ENCODE measurements around the gene SIDT2.
A peak's percentile ranks its signal among the peaks of the same experiment; 100 is the strongest.
"Not testable (repeated sequence)": the region's sequence is repeated elsewhere in the genome, so short reads cannot be mapped to it uniquely, and the experiment has no call there.

The SIDT2 gene

DNA sequence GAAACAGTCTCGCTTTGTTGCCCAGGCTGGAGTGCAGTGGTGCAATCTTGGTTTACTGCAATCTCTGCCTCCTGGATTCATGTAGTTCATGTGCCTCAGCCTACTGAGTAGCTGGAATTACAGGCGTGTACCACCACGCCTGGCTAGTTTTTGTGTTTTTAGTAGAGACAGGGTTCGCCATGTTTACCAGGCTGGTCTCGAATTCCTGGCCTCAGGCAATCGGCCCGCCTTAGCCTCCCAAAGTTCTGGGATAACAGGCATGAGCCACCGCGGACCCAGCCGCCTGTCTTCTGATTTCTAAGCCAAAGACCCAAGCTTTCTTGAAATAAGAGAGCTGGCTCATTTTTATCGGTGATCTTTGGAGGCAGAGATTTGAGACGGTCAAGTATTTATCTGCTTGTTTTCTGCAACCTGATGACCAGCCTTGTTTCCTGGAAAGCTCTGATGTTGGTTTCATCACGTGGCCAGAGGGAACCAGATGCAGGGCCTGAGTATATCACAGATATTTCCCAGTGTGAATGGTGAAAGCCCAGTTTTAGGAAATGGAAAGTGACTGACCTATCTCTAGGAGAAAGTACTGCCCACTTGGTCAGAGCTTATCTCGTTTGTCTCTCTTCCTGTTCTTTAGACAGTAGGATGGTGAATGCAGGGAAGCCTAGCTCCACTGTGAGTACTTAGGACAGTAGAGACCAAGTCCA lies 5.7 kb upstream of the SIDT2 start:
- DNase-seq (ENCODE audit: low read depth): no peak

DNA sequence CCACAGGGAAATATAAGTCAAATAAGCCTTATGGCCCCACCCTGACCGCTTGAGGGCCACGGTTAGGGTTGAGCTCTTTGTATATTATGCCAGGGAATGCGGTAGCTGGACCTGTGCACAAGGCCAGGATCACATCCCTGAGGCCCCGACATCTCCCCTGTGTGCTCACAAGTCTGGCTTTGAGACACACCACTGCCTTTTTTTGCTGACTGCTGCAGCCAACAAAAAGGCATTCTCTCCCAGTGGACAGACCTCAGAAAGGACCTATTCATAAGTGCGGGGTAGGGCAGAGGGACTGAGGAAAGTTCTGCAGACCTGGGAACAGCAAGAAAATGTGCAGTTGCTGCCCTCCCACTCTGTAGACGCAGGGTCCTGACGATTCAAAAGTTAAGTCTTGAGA lies 3.4 kb upstream of the SIDT2 start:
- DNase-seq (ENCODE audit: low read depth): no peak

DNA sequence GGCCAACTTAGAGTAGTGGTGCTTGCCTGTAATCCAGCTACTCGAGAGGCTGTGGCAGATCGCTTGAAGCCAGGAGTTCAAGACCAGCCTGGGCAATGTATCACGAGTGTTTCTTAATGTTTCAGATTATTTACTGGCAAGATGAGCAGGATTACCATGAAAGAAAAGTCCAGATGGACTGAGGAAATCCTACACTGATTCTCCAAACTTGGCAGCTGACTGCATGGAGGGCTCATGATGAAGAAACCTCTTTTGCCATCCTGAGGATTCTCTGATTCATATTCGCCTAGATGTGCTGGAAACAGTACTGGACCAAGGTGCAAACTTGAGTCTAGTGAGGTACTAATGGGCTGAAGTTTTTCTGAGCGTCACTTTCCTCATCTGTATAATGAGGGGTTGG lies 2.8 kb upstream of the SIDT2 start:
- DNase-seq (ENCODE audit: low read depth): no peak

DNA sequence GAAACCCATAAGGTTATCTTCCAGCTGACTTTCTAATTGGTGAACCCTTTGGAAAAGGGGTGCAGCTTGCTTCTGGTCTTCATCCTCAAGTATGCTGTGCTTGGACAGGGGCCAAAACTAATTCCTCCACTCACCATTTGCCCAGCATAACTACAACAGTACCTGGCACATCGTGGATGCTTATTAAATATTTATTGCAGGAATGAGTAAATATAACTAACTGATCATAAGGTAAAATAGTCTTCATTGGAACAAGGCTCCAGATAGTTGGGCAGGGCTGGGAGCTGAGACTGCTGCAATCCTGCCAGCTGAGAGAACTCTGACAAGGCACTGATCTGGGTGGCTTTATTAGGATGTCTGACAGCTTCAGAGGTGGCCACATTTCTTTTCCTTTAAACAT lies 2.4 kb upstream of the SIDT2 start:
- DNase-seq (ENCODE audit: low read depth): no peak

DNA sequence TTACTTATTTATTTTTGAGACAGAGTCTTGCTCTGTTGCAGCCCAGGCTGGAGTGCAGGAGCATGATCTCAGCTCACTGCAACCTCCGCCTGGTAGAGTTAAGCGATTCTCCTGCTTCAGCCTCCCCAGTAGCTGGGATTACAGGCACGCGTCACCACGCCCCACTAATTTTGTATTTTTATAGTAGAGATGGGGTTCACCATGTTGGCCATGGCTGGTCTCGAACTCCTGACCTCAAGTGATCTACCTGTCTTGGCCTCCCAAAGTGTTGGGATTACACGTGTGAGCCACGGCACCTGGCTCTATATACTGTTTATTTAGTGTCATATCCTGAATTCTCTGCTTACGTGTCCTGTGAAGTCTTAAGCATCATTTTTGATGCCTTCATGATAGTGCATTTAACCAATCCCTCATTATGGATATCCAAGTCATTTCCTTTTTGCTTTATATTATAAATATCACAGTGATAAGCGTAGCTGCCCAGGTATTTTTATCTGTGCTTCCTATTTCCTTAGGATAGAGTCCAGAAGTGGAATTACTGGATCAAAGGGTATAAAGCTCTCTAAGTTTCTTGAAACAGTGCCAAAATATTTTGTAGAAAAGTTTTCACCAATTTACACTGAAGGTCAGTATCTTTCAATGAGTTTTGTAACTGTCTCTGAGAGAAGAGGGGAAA lies 871 bp upstream of the SIDT2 start:
- no peak for DNase-seq (ENCODE audit: low read depth)

DNA sequence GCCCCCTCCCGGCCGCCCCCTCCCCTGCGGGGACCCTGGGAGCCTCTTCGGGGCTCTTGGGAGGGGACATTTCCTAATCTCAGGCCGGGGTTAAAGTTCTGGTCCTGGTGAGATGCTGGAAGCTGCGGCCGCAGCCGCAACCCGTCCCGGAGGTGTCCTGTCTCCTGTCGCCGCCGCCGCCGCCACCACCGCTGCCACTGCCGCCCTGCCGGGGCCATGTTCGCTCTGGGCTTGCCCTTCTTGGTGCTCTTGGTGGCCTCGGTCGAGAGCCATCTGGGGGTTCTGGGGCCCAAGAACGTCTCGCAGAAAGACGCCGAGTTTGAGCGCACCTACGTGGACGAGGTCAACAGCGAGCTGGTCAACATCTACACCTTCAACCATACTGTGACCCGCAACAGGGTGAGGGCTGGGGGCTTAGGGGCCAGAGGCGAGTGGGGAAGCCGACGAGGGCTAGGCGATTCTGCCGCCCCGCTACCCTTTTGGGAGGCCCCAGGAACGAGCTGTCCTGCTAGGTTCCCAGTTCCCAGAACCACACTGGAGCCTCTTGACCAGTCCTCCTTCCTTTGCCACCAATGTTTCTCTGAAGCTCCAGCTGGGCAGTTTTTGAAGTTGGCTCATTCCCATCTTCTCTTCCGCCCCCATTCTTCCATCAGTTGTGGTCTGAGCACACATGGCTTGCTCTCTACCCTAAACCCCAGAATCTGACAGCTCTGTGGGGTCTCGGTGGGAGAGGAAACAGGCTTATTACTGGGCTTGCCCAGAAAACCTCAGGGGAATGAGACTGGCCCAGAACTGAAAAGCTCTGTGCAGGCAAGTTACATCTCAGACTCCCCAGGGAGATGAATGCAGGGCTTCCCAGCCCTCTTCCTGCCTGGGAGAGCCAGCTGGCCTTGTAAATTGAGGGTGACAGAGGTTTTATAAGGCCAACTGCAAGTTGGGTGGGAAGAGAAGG lies 781 bp downstream of the SIDT2 start:
- peak; percentile 37 for DNase-seq (ENCODE audit: low read depth)

DNA sequence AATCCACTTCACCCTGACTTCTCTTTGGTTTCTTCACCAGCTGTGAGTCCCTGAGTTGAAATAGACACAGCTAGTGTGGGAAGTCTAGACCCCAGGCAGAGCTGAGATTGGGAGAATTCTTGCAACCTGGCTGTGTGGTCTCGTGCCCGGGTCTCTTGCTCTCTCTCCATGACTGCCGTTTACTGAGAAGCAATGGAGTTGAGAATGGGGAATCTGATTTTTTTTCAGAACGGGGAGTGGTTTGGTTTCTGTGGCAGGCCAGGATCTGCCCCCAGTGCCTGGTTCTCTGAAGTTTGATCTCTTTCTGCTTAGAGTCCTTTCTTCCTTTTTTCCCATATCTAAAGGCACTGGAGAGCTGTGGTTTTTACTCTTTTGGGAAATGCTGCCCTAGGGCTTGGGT lies 1.5 kb downstream of the SIDT2 start:
- DNase-seq (ENCODE audit: low read depth): no peak

DNA sequence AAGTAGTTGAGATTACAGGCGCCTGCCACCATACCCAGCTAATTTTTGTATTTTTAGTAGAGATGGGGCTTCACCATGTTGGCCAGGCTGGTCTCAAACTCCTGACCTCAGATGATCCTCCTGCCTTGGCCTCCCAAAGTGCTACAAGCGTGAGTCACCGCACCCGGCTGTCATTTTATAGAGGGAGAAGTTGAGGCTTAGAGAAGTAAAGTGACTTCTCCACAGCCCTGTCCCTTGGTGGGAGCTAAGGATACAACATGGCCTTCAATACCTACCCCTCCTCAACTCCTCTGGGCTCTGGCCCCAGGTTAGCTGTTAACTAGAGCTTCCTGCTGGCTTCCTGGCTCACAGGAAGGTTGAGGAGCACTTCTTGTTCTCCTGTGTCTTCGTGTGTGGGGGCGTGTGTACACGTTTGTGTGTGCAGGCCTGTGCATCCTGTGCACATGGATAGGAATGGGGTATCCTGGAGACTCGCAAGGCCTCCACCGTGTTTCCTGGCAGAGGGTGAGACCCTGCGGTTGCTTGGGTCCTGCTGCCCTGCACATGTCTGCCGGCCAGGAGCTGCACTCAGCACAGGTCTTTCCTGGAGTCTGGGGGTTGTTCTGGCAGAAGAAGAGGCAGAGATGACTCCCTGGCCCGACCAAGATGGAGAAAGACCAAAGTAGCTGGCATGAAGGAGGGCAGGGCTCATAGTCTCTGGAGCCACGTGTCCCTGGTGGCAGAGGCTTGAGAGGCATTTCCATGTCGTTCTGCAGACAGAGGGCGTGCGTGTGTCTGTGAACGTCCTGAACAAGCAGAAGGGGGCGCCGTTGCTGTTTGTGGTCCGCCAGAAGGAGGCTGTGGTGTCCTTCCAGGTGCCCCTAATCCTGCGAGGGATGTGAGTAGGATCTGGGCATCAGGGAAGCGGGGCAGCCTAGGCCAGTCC lies 2.4 kb downstream of the SIDT2 start:
- DNase-seq (ENCODE audit: low read depth): peak; percentile 60

DNA sequence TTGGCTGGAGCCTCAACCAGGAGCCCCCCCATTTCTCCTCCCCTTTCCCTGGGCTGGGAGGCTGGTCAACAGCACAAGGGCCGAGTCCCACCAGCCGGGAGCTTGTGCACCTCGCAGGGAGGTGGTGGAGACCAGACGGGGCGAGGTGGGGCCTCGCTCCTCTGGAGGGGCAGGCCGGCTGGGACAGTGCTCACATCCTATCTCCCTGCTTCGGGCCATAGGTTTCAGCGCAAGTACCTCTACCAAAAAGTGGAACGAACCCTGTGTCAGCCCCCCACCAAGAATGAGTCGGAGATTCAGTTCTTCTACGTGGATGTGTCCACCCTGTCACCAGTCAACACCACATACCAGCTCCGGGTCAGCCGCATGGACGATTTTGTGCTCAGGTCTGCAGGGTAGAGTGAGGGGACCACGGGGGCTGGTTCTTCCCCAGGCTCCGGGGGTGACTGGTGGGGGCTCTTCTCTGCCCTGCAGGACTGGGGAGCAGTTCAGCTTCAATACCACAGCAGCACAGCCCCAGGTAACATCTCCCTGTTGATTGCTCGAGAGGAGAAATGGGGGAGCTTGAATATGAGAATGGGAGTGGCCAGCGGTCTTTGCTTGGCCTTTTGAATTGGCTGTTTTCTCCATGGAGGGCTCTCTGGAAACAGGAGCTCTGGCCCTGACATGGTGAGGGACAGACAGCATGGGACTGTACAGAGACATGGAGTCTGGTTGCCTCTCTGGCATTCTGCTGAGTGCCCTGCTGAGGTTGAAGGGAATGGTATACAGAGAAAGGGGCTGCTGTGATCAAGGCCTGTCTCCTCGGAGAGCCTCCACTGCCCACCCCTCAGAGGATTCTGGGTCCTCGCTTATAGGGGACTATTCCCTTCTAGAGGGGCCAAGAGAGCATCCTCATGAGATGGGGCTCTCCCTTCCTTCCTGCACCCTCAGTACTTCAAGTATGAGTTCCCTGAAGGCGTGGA lies 3.3 kb downstream of the SIDT2 start:
- DNase-seq (ENCODE audit: low read depth): no peak

DNA sequence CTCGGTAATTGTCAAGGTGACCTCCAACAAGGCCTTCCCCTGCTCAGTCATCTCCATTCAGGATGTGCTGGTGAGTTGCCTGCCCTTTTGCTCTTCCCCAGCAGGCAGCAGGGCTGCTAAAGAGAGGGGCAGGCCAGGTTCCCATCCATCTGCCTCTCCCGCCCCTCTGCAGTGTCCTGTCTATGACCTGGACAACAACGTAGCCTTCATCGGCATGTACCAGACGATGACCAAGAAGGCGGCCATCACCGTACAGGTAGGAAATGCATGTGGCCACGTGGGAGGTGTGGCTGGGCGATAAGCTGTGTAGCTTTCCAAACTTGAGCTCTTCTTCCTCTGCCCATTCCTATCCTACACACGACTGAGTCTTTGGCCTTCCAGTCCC lies 4.0 kb downstream of the SIDT2 start:
- DNase-seq (ENCODE audit: low read depth): no peak

DNA sequence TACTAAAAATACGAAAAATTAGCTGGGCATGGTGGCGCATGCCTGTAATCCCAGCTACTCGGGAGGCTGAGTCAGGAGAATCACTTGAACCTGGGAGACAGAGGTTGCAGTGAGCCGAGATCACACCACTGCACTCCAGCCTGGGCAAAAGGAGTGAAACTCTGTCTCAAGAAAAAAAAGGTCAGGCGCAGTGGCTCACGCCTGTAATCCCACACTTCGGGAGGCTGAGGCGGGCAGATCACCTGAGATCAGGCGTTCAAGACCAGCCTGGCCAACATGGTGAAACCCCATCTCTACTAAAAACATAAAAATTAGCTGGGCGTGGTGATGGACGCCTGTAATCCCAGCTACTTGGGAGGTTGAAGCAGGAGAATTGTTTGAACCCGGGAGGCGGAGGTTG lies 4.6 kb downstream of the SIDT2 start:
- DNase-seq (ENCODE audit: low read depth): not testable (repeated sequence)

DNA sequence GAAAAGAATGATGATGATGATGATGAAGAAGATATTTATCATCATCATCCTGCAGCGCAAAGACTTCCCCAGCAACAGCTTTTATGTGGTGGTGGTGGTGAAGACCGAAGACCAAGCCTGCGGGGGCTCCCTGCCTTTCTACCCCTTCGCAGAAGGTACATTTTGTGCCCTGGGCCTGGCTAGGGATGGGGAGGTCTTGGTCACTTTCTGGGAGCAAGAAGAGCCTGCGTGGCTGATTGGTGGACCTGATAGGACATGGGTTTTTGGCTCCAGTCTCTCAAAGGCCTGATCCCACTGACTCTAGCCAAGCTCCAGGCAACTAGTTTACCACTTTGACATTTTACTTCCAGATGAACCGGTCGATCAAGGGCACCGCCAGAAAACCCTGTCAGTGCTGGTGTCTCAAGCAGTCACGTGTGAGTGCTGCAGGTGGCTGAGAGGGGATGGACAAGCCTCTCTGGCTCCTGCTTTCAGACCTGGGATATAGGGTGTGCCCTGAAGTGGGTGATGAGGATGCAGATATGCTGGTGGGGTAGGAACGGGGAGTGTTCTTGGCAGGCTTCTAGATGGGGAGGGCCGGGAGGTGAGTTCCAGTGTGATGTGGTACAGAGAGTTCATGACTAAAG lies 5.3 kb downstream of the SIDT2 start:
- no peak for DNase-seq (ENCODE audit: low read depth)

DNA sequence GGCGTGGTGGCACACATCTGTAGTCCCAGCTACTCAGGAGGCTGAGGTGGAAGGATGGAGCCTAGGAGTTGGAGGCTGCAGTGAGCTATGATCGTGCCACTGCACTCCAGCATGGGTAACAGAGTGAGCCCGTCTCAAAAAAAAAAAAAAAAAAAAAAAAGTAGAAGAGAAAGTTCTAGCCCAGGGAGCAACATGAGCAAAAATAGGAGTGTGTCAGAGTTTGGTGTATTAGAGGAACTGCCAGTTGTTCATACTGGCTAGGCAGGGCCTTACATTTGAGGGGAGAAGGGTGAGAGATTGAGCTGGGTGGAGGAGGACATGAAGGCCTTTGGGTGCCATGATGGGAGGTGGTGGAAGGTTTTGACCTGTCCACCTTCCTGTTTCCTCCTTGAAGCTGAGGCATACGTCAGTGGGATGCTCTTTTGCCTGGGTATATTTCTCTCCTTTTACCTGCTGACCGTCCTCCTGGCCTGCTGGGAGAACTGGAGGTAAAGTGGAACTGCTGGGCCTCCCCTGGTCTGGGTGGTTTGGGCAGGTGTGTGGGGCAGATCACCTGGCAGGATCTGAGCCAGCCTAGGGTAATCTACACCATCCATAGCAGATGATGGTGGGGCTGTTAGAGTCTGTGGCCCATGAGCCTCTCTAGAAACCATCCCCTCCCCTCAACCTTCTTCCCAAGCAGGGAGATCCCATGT lies 7.3 kb downstream of the SIDT2 start:
- DNase-seq (ENCODE audit: low read depth): no peak

DNA sequence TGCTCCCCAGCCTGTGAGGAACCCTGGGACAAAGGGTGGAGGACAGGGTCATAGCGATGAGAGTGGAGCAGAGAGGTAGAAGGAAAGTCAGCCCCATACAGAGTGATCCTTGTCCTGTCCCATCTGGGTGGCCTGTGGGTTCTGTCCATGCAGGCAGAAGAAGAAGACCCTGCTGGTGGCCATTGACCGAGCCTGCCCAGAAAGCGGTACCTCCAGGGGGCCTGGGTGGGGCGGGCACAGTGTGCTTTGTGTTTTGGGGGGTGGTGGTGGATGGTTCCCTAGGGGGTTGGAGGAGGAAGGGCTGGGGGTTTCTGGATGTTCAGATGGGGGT lies 7.9 kb downstream of the SIDT2 start:
- DNase-seq (ENCODE audit: low read depth): no peak

DNA sequence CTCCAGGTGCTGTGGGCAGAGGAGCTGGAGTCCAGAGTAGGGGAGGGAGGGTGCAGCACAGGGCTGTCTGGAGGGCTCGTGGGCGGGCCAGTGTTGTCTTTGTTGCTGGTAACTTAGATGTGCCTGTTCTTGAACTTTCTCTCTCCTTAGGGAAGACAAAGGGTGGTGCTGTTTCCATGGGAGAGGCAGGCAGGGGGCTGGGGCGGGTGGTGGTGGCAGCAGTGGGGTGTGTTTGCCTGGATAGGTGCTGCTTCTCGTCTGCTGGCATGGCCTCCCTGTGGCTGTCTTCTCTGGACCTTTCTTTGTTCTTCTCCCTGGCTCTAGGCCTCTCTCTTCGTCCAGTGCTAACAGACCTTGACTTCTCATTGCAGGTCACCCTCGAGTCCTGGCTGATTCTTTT lies 8.5 kb downstream of the SIDT2 start:
- no peak for DNase-seq (ENCODE audit: low read depth)

DNA sequence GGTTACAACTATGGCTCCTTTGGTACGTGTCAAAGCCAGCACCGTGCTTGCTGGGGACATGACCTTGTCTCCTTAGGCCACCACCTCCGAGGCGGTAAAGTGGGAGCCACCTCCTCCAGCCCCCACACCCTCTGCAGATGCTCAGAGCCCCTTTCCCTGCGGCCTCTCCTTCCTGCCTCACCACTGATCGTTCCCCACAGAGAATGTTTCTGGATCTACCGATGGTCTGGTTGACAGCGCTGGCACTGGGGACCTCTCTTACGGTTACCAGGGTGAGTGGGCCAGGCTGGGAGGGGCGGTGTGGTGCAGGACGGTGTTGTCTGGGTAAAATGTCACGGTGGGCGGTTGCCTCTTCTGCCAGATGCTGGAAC lies 8.9 kb downstream of the SIDT2 start:
- no peak for DNase-seq (ENCODE audit: low read depth)

DNA sequence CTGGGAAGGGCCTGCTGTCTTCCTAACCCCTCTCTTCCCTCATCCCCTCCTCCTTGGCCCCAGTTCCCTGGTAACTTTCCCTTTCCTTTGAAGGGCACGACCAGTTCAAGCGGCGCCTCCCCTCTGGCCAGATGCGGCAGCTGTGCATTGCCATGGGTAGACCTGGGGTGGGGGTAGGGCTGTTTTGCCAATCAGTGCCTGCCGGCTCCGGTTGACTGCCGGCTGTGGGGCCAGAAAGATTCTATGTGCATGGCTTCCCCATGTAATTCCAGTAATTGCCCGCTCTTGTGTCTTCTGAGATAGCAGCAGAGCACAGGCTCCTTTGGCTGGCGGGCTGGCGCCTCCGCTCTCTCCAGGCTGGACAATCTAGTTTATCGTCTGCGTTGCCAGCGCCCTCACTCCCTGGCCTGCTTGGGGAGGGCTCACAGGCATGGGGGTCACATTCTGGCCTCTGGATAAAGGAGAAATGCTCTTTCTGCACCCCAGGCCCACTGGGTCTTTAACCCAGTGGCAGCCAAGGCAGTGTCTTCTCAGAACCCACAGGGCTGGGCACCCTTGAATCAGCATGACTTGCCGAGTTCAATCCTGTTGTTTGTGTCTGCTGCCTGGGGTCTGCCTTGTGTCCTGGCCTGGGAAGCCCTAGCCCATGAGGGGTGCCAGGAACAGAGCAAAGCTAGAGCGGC lies 9.4 kb downstream of the SIDT2 start:
- DNase-seq (ENCODE audit: low read depth): no peak

DNA sequence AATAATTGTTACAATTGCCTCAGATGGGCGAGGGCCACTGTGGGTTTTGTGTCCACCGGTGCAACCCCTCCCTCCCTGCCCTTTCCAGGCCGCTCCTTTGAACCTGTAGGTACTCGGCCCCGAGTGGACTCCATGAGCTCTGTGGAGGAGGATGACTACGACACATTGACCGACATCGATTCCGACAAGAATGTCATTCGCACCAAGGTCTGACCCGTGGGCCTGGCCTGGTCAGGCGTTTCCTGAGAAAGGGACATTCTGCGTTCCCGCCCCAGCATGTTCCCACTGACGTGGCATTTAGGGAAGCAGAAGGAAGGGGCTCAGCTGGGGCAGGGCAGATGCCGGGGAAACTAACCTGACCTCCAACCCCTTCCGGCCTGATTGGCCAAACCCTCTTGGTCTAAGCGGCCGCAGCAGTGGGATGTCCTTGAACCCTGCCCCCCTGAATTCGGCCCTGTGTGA lies 10.1 kb downstream of the SIDT2 start:
- no peak for DNase-seq (ENCODE audit: low read depth)

Data from activated T-cell treated with anti-CD3 and anti-CD28 coated beads for 48 hours (primary cell).